Fibroblast of skin of right quadriceps (primary cell): Measurements from ENCODE around the gene DENND1A.
A peak's percentile ranks its signal among the peaks of the same experiment; 100 is the strongest.
"Not testable (repeated sequence)": the region's sequence is repeated elsewhere in the genome, so short reads cannot be mapped to it uniquely, and the experiment has no call there.

ENCODE experiments used
- DNase-seq: peaks from one replicate; pipeline ENCODE4 v3.0.0-alpha.2; 2013

Gene DENND1A

GRCh38 chr9:123441769-123442168, 488.2 kb downstream of the DENND1A start:
- DNase-seq, result no peak

- DNase-seq, result no peak
These were observed 489.7 kb downstream of the DENND1A start for GRCh38 chr9:123440256-123440655.

- DNase-seq, result peak; percentile 52
These were observed 491.1 kb downstream of the DENND1A start for GRCh38 chr9:123438821-123439220.

- peak; percentile 39 for DNase-seq
These were observed 491.6 kb downstream of the DENND1A start for GRCh38 chr9:123438321-123438720.

- no peak for DNase-seq
These were observed 492.7 kb downstream of the DENND1A start for GRCh38 chr9:123437201-123437600.

- DNase-seq, result no peak
These were observed 494.5 kb downstream of the DENND1A start for GRCh38 chr9:123435471-123435870.

- DNase-seq, result no peak
These were observed 495.2 kb downstream of the DENND1A start for GRCh38 chr9:123434619-123435240.

- no peak for DNase-seq
These were observed 497.3 kb downstream of the DENND1A start for GRCh38 chr9:123432331-123433236.

GRCh38 chr9:123431581-123431980, 498.3 kb downstream of the DENND1A start:
- no peak for DNase-seq

GRCh38 chr9:123428450-123428849, 501.5 kb downstream of the DENND1A start:
- not testable (repeated sequence) for DNase-seq

GRCh38 chr9:123426406-123426805, 503.5 kb downstream of the DENND1A start:
- no peak for DNase-seq

GRCh38 chr9:123425836-123426365, 504.0 kb downstream of the DENND1A start:
- no peak for DNase-seq

GRCh38 chr9:123425261-123425821, 504.6 kb downstream of the DENND1A start:
- DNase-seq, result no peak

- DNase-seq, result no peak
These were observed 505.2 kb downstream of the DENND1A start for GRCh38 chr9:123424552-123425225.

- no peak for DNase-seq
These were observed 505.8 kb downstream of the DENND1A start for GRCh38 chr9:123424131-123424530.

GRCh38 chr9:123423311-123423640, 506.6 kb downstream of the DENND1A start:
- DNase-seq, result no peak

- no peak for DNase-seq
These were observed 507.2 kb downstream of the DENND1A start for GRCh38 chr9:123422635-123423310.

GRCh38 chr9:123421801-123422455, 508.0 kb downstream of the DENND1A start:
- no peak for DNase-seq

GRCh38 chr9:123421186-123421585, 508.7 kb downstream of the DENND1A start:
- DNase-seq, result no peak

GRCh38 chr9:123420592-123421111, 509.3 kb downstream of the DENND1A start:
- DNase-seq, result no peak

- DNase-seq, result no peak
These were observed 510.0 kb downstream of the DENND1A start for GRCh38 chr9:123419721-123420591.
